ENCODE results near the gene PDXK. TPM values are rescaled to one million over a fixed set of nuclear protein-coding genes. Genes with fewer than 3 reads are reported as not detected.

PDXK gene
- polyA plus RNA-seq, 1 donor (not counting 4 experiments of a cell fraction or from before 2014, with no cell fraction given) = 144 TPM

- dilution Hi-C loops (cut with MboI; ENCODE audit: extremely low pct_ligation_motif_present, low sequenced_read_pairs) = no loop called here
Observed at GRCh38 chr21:43753439-43753799, 34.5 kb downstream of the PDXK start.

DNA sequence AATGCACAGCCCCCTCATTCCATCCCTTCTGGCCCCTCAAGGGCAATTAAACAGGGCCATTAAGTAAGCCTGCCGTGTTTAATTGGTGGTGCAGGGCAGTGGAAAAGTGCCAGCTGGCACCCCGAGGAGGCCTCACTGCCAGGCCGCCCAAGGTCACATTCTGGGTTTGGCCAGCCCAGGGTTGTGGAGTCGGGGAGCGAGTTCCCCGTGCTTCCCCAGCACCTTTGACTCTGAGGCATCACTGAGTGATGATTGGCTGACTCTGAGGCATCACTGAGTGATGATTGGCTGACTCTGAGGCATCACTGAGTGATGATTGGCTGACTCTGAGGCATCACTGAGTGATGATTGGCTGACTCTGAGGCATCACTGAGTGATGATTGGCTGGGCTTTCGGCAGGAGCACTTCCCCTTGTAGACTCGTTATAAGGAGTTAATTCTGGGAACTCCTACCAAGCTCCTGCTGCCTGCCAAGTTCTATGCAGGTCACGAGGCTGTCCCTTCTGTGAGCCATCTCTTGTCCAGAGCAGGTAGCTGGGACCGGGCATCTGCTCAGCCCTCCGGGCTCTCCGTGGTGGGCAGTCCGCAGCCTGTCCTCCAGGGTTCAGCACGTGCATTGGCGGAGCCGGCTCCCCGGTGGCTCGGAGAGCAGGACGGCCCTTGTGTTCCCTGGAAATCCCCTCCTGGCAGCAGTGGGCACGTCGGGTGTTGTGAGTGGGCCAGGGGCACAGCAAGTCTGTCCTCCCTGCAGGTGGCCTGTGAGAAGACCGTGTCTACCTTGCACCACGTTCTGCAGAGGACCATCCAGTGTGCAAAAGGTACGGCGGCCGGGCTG is 36.2 kb downstream of the PDXK start:
- Histone ChIP-seq H3K9me3 (ENCODE audit: control insufficient read depth, low read depth, low read length) (no peaks in the 10 kb centered on the region), H3K9ac (ENCODE audit: control insufficient read depth, extremely low read depth, insufficient read depth, low read length) (no peak overlapping the region), H3K79me2 (ENCODE audit: control insufficient read depth, insufficient read depth, low read length) (no peaks in the 10 kb centered on the region), H3K4me1 (ENCODE audit: control insufficient read depth, extremely low read depth, insufficient read depth, low read length) (no peaks in the 10 kb centered on the region), H3K9me1 (ENCODE audit: control insufficient read depth, extremely low read depth, insufficient read depth, low read length) (no peaks in the 10 kb centered on the region), H3K4me3 (ENCODE audit: control insufficient read depth in 2 of 3, extremely low read depth in 1 of 3, insufficient read depth in 2 of 3, low read depth in 1 of 3, low read length in 3 of 3) (no peak overlapping the region), H2AFZ (ENCODE audit: control insufficient read depth, low read length) (no peak overlapping the region), H3K27me3 (ENCODE audit: control insufficient read depth, extremely low read depth, insufficient read depth, low read length) (no peaks in the 10 kb centered on the region), H3K27ac (ENCODE audit: control insufficient read depth, insufficient read depth, low read length) (no peak overlapping the region), H4K20me1 (ENCODE audit: control insufficient read depth, extremely low read depth, insufficient read depth, low read length) (no peaks in the 10 kb centered on the region), H3K36me3 (ENCODE audit: control insufficient read depth in 2 of 2, extremely low read depth in 1 of 2, insufficient read depth in 2 of 2, low read length in 2 of 2) (peaks cover 53 to 59% of the 10 kb centered on the region in 2 experiments), H3K4me2 (ENCODE audit: control insufficient read depth, extremely low read depth, insufficient read depth, low read depth, low read length) (no peak overlapping the region)
- FAIRE-seq = no peak
- dilution Hi-C loops (cut with MboI; ENCODE audit: extremely low pct_ligation_motif_present, low sequenced_read_pairs) = no loop called here
- DNase-seq (ENCODE audit: low read depth, low spot score) = no peak
- no peak for TF ChIP-seq EZH2 (IDR thresholded peaks at IDR 0.05; ENCODE audit: low read length)
- TF ChIP-seq, protein P1, sequence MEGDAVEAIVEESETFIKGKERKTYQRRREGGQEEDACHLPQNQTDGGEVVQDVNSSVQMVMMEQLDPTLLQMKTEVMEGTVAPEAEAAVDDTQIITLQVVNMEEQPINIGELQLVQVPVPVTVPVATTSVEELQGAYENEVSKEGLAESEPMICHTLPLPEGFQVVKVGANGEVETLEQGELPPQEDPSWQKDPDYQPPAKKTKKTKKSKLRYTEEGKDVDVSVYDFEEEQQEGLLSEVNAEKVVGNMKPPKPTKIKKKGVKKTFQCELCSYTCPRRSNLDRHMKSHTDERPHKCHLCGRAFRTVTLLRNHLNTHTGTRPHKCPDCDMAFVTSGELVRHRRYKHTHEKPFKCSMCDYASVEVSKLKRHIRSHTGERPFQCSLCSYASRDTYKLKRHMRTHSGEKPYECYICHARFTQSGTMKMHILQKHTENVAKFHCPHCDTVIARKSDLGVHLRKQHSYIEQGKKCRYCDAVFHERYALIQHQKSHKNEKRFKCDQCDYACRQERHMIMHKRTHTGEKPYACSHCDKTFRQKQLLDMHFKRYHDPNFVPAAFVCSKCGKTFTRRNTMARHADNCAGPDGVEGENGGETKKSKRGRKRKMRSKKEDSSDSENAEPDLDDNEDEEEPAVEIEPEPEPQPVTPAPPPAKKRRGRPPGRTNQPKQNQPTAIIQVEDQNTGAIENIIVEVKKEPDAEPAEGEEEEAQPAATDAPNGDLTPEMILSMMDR (optimal IDR thresholded peaks at IDR 0.05 in 1 of 3, IDR thresholded peaks at IDR 0.05 in 1 of 3, conservative IDR thresholded peaks at IDR 0.05 in 1 of 3; ENCODE audit: extremely low read depth in 1 of 3, insufficient read depth in 2 of 3, low read length in 3 of 3) = no peak

More at GRCh38 chr21:43753439-43753799, 34.5 kb downstream of the PDXK start:
- no peaks in the 10 kb centered on the region for H3K4me1 ChIP-seq (ENCODE audit: control insufficient read depth, extremely low read depth, insufficient read depth, low read length)
- H3K4me2 ChIP-seq (ENCODE audit: control insufficient read depth, extremely low read depth, insufficient read depth, low read depth, low read length) = no peak overlapping the region
- DNase-seq (ENCODE audit: low read depth, low spot score) (no peak), FAIRE-seq (no peak)
- H3K79me2 ChIP-seq (ENCODE audit: control insufficient read depth, insufficient read depth, low read length) = no peaks in the 10 kb centered on the region
- no peaks in the 10 kb centered on the region for H3K9me3 ChIP-seq (ENCODE audit: control insufficient read depth, low read depth, low read length)
- no peak overlapping the region for H3K27ac ChIP-seq (ENCODE audit: control insufficient read depth, insufficient read depth, low read length)
- no peaks in the 10 kb centered on the region for H3K27me3 ChIP-seq (ENCODE audit: control insufficient read depth, extremely low read depth, insufficient read depth, low read length)
- no peaks in the 10 kb centered on the region for H3K9me1 ChIP-seq (ENCODE audit: control insufficient read depth, extremely low read depth, insufficient read depth, low read length)
- H3K36me3 ChIP-seq (ENCODE audit: control insufficient read depth in 2 of 2, extremely low read depth in 1 of 2, insufficient read depth in 2 of 2, low read length in 2 of 2) = peaks cover 49 to 65% of the 10 kb centered on the region in 2 experiments
- H4K20me1 ChIP-seq (ENCODE audit: control insufficient read depth, extremely low read depth, insufficient read depth, low read length) = no peaks in the 10 kb centered on the region
- H2AFZ ChIP-seq (ENCODE audit: control insufficient read depth, low read length) = no peak overlapping the region
- no peak overlapping the region for H3K4me3 ChIP-seq (ENCODE audit: control insufficient read depth in 2 of 3, extremely low read depth in 1 of 3, insufficient read depth in 2 of 3, low read depth in 1 of 3, low read length in 3 of 3)
- H3K9ac ChIP-seq (ENCODE audit: control insufficient read depth, extremely low read depth, insufficient read depth, low read length) = no peak overlapping the region
- no peak for TF ChIP-seq EZH2 (IDR thresholded peaks at IDR 0.05; ENCODE audit: low read length)
